Measurements from ENCODE around the gene HMCN1.

HMCN1 gene

DNA sequence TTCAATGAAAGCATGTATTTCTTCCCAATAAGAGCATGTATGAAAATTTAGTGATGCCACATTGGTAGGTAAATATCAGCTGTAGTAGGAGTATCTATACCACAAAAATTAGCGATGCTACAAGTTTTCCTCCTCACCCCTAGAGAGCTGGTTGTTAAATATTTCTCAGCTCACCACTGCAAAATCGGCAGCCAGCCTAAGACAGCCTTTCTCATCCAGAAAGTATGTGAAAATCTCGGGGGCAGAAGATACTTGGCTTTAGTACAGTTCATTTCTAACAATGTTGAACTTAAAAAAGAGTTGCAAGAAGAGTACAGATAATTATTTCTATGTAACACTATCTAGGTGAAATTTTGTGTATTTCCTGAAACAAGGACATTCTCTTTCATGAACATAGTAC is 405.5 kb downstream of the HMCN1 start:
- no peak for TF ChIP-seq EZH2 (optimal IDR thresholded peaks at IDR 0.05; ENCODE audit: low read depth, low read length)
- TF ChIP-seq, protein P1, sequence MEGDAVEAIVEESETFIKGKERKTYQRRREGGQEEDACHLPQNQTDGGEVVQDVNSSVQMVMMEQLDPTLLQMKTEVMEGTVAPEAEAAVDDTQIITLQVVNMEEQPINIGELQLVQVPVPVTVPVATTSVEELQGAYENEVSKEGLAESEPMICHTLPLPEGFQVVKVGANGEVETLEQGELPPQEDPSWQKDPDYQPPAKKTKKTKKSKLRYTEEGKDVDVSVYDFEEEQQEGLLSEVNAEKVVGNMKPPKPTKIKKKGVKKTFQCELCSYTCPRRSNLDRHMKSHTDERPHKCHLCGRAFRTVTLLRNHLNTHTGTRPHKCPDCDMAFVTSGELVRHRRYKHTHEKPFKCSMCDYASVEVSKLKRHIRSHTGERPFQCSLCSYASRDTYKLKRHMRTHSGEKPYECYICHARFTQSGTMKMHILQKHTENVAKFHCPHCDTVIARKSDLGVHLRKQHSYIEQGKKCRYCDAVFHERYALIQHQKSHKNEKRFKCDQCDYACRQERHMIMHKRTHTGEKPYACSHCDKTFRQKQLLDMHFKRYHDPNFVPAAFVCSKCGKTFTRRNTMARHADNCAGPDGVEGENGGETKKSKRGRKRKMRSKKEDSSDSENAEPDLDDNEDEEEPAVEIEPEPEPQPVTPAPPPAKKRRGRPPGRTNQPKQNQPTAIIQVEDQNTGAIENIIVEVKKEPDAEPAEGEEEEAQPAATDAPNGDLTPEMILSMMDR (IDR thresholded peaks at IDR 0.05; ENCODE audit: low read length) = no peak
- no peak for TF ChIP-seq EZH2phosphoT487 (IDR thresholded peaks at IDR 0.05; ENCODE audit: low read length)
- no peaks in the 10 kb centered on the region for H3K27me3 ChIP-seq (replicated peaks; ENCODE audit: insufficient read depth, low read length)

DNA sequence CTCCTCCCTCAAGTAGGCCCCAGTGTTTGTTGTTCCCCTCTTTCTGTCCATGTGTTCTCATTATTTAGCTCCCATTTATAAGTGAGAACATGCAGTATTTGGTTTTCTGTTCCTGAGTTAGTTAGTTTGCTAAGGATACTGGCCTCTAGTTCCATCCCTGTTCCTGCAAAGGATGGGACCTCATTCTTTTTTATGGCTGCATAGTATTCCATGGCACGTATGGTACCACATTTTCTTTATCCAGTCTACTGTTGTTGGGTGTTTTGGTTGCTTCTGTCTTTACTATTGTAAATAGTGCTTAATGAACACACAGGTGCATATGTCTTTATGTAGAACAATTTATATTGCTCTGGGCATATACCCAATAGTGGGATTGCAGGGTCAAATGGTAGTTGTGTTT is 408.0 kb downstream of the HMCN1 start:
- no peaks in the 10 kb centered on the region for H3K27me3 ChIP-seq (replicated peaks; ENCODE audit: insufficient read depth, low read length)
- H3K4me3 ChIP-seq (ENCODE audit: low read length) = no peak overlapping the region
- H3K9me2 ChIP-seq (replicated peaks; ENCODE audit: insufficient read depth, low read length) = no peaks in the 10 kb centered on the region
- DNase-seq = no peak
- no peak overlapping the region for H2AFZ ChIP-seq (ENCODE audit: low read length)
- TF ChIP-seq EZH2phosphoT487 (IDR thresholded peaks at IDR 0.05; ENCODE audit: low read length) = no peak
- TF ChIP-seq, protein P1 (IDR thresholded peaks at IDR 0.05; ENCODE audit: low read length) = no peak
- no peak for TF ChIP-seq EZH2 (optimal IDR thresholded peaks at IDR 0.05; ENCODE audit: low read depth, low read length)
- H3K4me1 ChIP-seq (ENCODE audit: low read length) = no peaks in the 10 kb centered on the region
- no peaks in the 10 kb centered on the region for H3F3A ChIP-seq (ENCODE audit: insufficient read depth, low read length)
- H3K9ac ChIP-seq (ENCODE audit: low read length) = no peak overlapping the region
- no peak overlapping the region for H3K27ac ChIP-seq (ENCODE audit: low read length)
- H3K36me3 ChIP-seq (replicated peaks; ENCODE audit: insufficient read depth, low read length) = no peaks in the 10 kb centered on the region
- no peak overlapping the region for H3K4me2 ChIP-seq (ENCODE audit: low read depth, low read length)
- H3K79me2 ChIP-seq (ENCODE audit: low read length) = no peaks in the 10 kb centered on the region
- no peaks in the 10 kb centered on the region for H4K20me1 ChIP-seq (ENCODE audit: insufficient read depth, low read length)
- H3K9me3 ChIP-seq (replicated peaks; ENCODE audit: insufficient read depth, low read length) = no peaks in the 10 kb centered on the region

More for the DNA sequence above, 405.5 kb downstream of the HMCN1 start:
- DNase-seq = no peak
- H3K4me1 ChIP-seq (ENCODE audit: low read length) = no peaks in the 10 kb centered on the region
- H3K27ac ChIP-seq (ENCODE audit: low read length) = no peak overlapping the region
- no peaks in the 10 kb centered on the region for H3K9me3 ChIP-seq (replicated peaks; ENCODE audit: insufficient read depth, low read length)
- no peaks in the 10 kb centered on the region for H3K9me2 ChIP-seq (replicated peaks; ENCODE audit: insufficient read depth, low read length)
- no peak overlapping the region for H3K4me2 ChIP-seq (ENCODE audit: low read depth, low read length)
- no peak overlapping the region for H3K4me3 ChIP-seq (ENCODE audit: low read length)
- no peaks in the 10 kb centered on the region for H3K36me3 ChIP-seq (replicated peaks; ENCODE audit: insufficient read depth, low read length)
- no peak overlapping the region for H3K9ac ChIP-seq (ENCODE audit: low read length)
- no peak overlapping the region for H2AFZ ChIP-seq (ENCODE audit: low read length)
- H3F3A ChIP-seq (ENCODE audit: insufficient read depth, low read length) = no peaks in the 10 kb centered on the region
- no peaks in the 10 kb centered on the region for H3K79me2 ChIP-seq (ENCODE audit: low read length)
- H4K20me1 ChIP-seq (ENCODE audit: insufficient read depth, low read length) = no peaks in the 10 kb centered on the region

DNA sequence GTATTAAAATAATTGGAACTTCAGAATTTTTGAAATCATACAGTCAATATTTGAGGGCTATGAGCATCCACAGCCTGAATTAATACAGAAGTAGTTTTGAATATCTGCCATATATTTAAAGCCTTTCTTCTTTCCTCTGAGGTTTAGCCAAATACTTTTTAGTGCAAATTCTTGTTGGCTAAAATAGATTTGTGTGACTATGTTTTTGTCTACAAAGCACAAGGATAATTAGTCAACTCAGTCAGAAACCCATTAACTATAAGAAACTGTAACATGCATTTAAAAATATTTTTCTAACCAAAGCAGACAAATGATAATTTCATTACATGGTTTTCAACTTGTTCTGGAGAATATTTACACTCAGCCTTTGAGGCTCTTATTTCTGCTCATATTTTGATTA is 408.7 kb downstream of the HMCN1 start:
- no peaks in the 10 kb centered on the region for H3K36me3 ChIP-seq (replicated peaks; ENCODE audit: insufficient read depth, low read length)
- no peaks in the 10 kb centered on the region for H3K9me3 ChIP-seq (replicated peaks; ENCODE audit: insufficient read depth, low read length)
- H3K9ac ChIP-seq (ENCODE audit: low read length) = no peak overlapping the region
- H3K27me3 ChIP-seq (replicated peaks; ENCODE audit: insufficient read depth, low read length) = no peaks in the 10 kb centered on the region
- H3K79me2 ChIP-seq (ENCODE audit: low read length) = no peaks in the 10 kb centered on the region
- no peak for DNase-seq
- TF ChIP-seq EZH2 (optimal IDR thresholded peaks at IDR 0.05; ENCODE audit: low read depth, low read length) (no peak), EZH2phosphoT487 (IDR thresholded peaks at IDR 0.05; ENCODE audit: low read length) (no peak)
- TF ChIP-seq, protein P1 (IDR thresholded peaks at IDR 0.05; ENCODE audit: low read length) = no peak
- H3K4me3 ChIP-seq (ENCODE audit: low read length) = no peak overlapping the region
- H2AFZ ChIP-seq (ENCODE audit: low read length) = no peak overlapping the region
- no peaks in the 10 kb centered on the region for H3K4me1 ChIP-seq (ENCODE audit: low read length)
- no peaks in the 10 kb centered on the region for H3F3A ChIP-seq (ENCODE audit: insufficient read depth, low read length)
- no peaks in the 10 kb centered on the region for H3K9me2 ChIP-seq (replicated peaks; ENCODE audit: insufficient read depth, low read length)
- H3K4me2 ChIP-seq (ENCODE audit: low read depth, low read length) = no peak overlapping the region
- no peak overlapping the region for H3K27ac ChIP-seq (ENCODE audit: low read length)
- H4K20me1 ChIP-seq (ENCODE audit: insufficient read depth, low read length) = no peaks in the 10 kb centered on the region
